ENCODE measurements around the gene IGHMBP2.
"Not testable (repeated sequence)": the region's sequence is repeated elsewhere in the genome, so short reads cannot be mapped to it uniquely, and the experiment has no call there.

The IGHMBP2 gene

GRCh38 chr11:68903288-68904247 lies at the start of gene IGHMBP2, which contains the start of gene MRPL21:
Gene IGHMBP2, plus strand, starts transcription at chr11:68903891. Its CDS starts 62 bp downstream, at chr11:68903953.
Gene MRPL21, minus strand, starts transcription at chr11:68903832. Its CDS starts 22 bp downstream, at chr11:68903810.
- peak within 1 kb of the TSS; percentile 92 for H3K4me3 ChIP-seq (ENCODE audit: low read length)
- H3K27me3 ChIP-seq (ENCODE audit: control insufficient read depth, insufficient read depth, low read length) = no peaks in the 10 kb centered on the region
- H3K27ac ChIP-seq (ENCODE audit: low read length) = no peak within 1 kb of the TSS
- peaks cover 17% of the 10 kb centered on the region for H3K36me3 ChIP-seq (ENCODE audit: control insufficient read depth, low read depth, low read length)
- H3K4me1 ChIP-seq (ENCODE audit: control insufficient read depth, low read depth, low read length) = peaks cover 3% of the 10 kb centered on the region
- H3K9ac ChIP-seq (ENCODE audit: low read length) = peak within 1 kb of the TSS; percentile 74
- H3K9me3 ChIP-seq (ENCODE audit: control insufficient read depth, low read depth, low read length) = no peaks in the 10 kb centered on the region

GRCh38 chr11:68854273-68854958 lies 49.3 kb upstream of the IGHMBP2 start:
- no peak overlapping the region for H3K27ac ChIP-seq (ENCODE audit: low read length)
- peaks cover 42% of the 10 kb centered on the region for H3K27me3 ChIP-seq (ENCODE audit: control insufficient read depth, insufficient read depth, low read length)
- H3K9ac ChIP-seq (ENCODE audit: low read length) = no peak overlapping the region
- H3K9me3 ChIP-seq (ENCODE audit: control insufficient read depth, low read depth, low read length) = no peaks in the 10 kb centered on the region
- H3K4me1 ChIP-seq (ENCODE audit: control insufficient read depth, low read depth, low read length) = no peaks in the 10 kb centered on the region
- H3K36me3 ChIP-seq (ENCODE audit: control insufficient read depth, low read depth, low read length) = no peaks in the 10 kb centered on the region
- H3K4me3 ChIP-seq (ENCODE audit: low read length) = peak overlapping the region; percentile 62

- Histone ChIP-seq H3K4me3 (ENCODE audit: low read length) (peak overlapping the region; percentile 62), H3K9ac (ENCODE audit: low read length) (no peak overlapping the region), H3K27me3 (ENCODE audit: control insufficient read depth, insufficient read depth, low read length) (peaks cover 42% of the 10 kb centered on the region), H3K4me1 (ENCODE audit: control insufficient read depth, low read depth, low read length) (no peaks in the 10 kb centered on the region), H3K27ac (ENCODE audit: low read length) (no peak overlapping the region), H3K36me3 (ENCODE audit: control insufficient read depth, low read depth, low read length) (no peaks in the 10 kb centered on the region), H3K9me3 (ENCODE audit: control insufficient read depth, low read depth, low read length) (no peaks in the 10 kb centered on the region)
Observed at GRCh38 chr11:68855205-68855981, 48.3 kb upstream of the IGHMBP2 start.

- H3K36me3 ChIP-seq (ENCODE audit: control insufficient read depth, low read depth, low read length); H3K27ac ChIP-seq (ENCODE audit: low read length); H3K4me1 ChIP-seq (ENCODE audit: control insufficient read depth, low read depth, low read length); H3K9ac ChIP-seq (ENCODE audit: low read length); H3K4me3 ChIP-seq (ENCODE audit: low read length); H3K9me3 ChIP-seq (ENCODE audit: control insufficient read depth, low read depth, low read length): not testable (repeated sequence)
- H3K27me3 ChIP-seq (ENCODE audit: control insufficient read depth, insufficient read depth, low read length) = peaks cover 42% of the 10 kb centered on the region
Observed at GRCh38 chr11:68856425-68857030, 47.2 kb upstream of the IGHMBP2 start.

- Histone ChIP-seq H3K4me1 (ENCODE audit: control insufficient read depth, low read depth, low read length) (no peaks in the 10 kb centered on the region), H3K27me3 (ENCODE audit: control insufficient read depth, insufficient read depth, low read length) (peaks cover 38% of the 10 kb centered on the region), H3K27ac (ENCODE audit: low read length) (no peak overlapping the region), H3K36me3 (ENCODE audit: control insufficient read depth, low read depth, low read length) (no peaks in the 10 kb centered on the region), H3K4me3 (ENCODE audit: low read length) (no peak overlapping the region), H3K9ac (ENCODE audit: low read length) (no peak overlapping the region), H3K9me3 (ENCODE audit: control insufficient read depth, low read depth, low read length) (no peaks in the 10 kb centered on the region)
Observed at GRCh38 chr11:68857037-68857586, 46.6 kb upstream of the IGHMBP2 start.

GRCh38 chr11:68859123-68859522 lies 44.6 kb upstream of the IGHMBP2 start:
- Histone ChIP-seq H3K4me3 (ENCODE audit: low read length) (no peak overlapping the region), H3K9ac (ENCODE audit: low read length) (no peak overlapping the region), H3K27me3 (ENCODE audit: control insufficient read depth, insufficient read depth, low read length) (peaks cover 20% of the 10 kb centered on the region), H3K4me1 (ENCODE audit: control insufficient read depth, low read depth, low read length) (no peaks in the 10 kb centered on the region), H3K9me3 (ENCODE audit: control insufficient read depth, low read depth, low read length) (no peaks in the 10 kb centered on the region), H3K36me3 (ENCODE audit: control insufficient read depth, low read depth, low read length) (no peaks in the 10 kb centered on the region), H3K27ac (ENCODE audit: low read length) (no peak overlapping the region)

GRCh38 chr11:68862421-68862820 lies 41.3 kb upstream of the IGHMBP2 start:
- Histone ChIP-seq H3K27me3 (ENCODE audit: control insufficient read depth, insufficient read depth, low read length) (no peaks in the 10 kb centered on the region), H3K9ac (ENCODE audit: low read length) (no peak overlapping the region), H3K4me1 (ENCODE audit: control insufficient read depth, low read depth, low read length) (no peaks in the 10 kb centered on the region), H3K4me3 (ENCODE audit: low read length) (no peak overlapping the region), H3K27ac (ENCODE audit: low read length) (no peak overlapping the region), H3K36me3 (ENCODE audit: control insufficient read depth, low read depth, low read length) (no peaks in the 10 kb centered on the region), H3K9me3 (ENCODE audit: control insufficient read depth, low read depth, low read length) (no peaks in the 10 kb centered on the region)

- Histone ChIP-seq H3K27ac (ENCODE audit: low read length) (no peak overlapping the region), H3K36me3 (ENCODE audit: control insufficient read depth, low read depth, low read length) (no peaks in the 10 kb centered on the region), H3K4me3 (ENCODE audit: low read length) (no peak overlapping the region), H3K27me3 (ENCODE audit: control insufficient read depth, insufficient read depth, low read length) (no peaks in the 10 kb centered on the region), H3K4me1 (ENCODE audit: control insufficient read depth, low read depth, low read length) (no peaks in the 10 kb centered on the region), H3K9ac (ENCODE audit: low read length) (no peak overlapping the region), H3K9me3 (ENCODE audit: control insufficient read depth, low read depth, low read length) (no peaks in the 10 kb centered on the region)
Observed at GRCh38 chr11:68863553-68864265, 40.0 kb upstream of the IGHMBP2 start.

- no peaks in the 10 kb centered on the region for H3K27me3 ChIP-seq (ENCODE audit: control insufficient read depth, insufficient read depth, low read length)
- no peak overlapping the region for H3K9ac ChIP-seq (ENCODE audit: low read length)
- no peak overlapping the region for H3K4me3 ChIP-seq (ENCODE audit: low read length)
Observed at GRCh38 chr11:68865241-68865640, 38.5 kb upstream of the IGHMBP2 start.

GRCh38 chr11:68867066-68867465 lies 36.6 kb upstream of the IGHMBP2 start:
- Histone ChIP-seq H3K27me3 (ENCODE audit: control insufficient read depth, insufficient read depth, low read length) (no peaks in the 10 kb centered on the region), H3K27ac (ENCODE audit: low read length) (no peak overlapping the region), H3K9ac (ENCODE audit: low read length) (no peak overlapping the region), H3K4me1 (ENCODE audit: control insufficient read depth, low read depth, low read length) (peaks cover 10% of the 10 kb centered on the region), H3K36me3 (ENCODE audit: control insufficient read depth, low read depth, low read length) (no peaks in the 10 kb centered on the region), H3K4me3 (ENCODE audit: low read length) (no peak overlapping the region), H3K9me3 (ENCODE audit: control insufficient read depth, low read depth, low read length) (no peaks in the 10 kb centered on the region)

More at GRCh38 chr11:68865241-68865640, 38.5 kb upstream of the IGHMBP2 start:
- no peaks in the 10 kb centered on the region for H3K9me3 ChIP-seq (ENCODE audit: control insufficient read depth, low read depth, low read length)
- H3K36me3 ChIP-seq (ENCODE audit: control insufficient read depth, low read depth, low read length) = no peaks in the 10 kb centered on the region
- no peak overlapping the region for H3K27ac ChIP-seq (ENCODE audit: low read length)
- H3K4me1 ChIP-seq (ENCODE audit: control insufficient read depth, low read depth, low read length) = peaks cover 10% of the 10 kb centered on the region

All from iPS-18a (cell line).